Activated CD4-positive, alpha-beta T cell treated with anti-CD3 and anti-CD28 coated beads, Interleukin-2, Interleukin-4, amounts not matched to agents 100 ng/mL and 50 ng/mL, durations not matched to agents 16 hours and 8 hours (primary cell): ENCODE results near the gene OXA1L.
"Not testable (repeated sequence)": the region's sequence is repeated elsewhere in the genome, so short reads cannot be mapped to it uniquely, and the experiment has no call there.

ENCODE experiments used
- DNase-seq: peaks from one replicate; pipeline ENCODE4 v3.0.0-alpha.2; 2020; ENCODE audit warnings: low spot score

Gene OXA1L

GRCh38 chr14:22766457-22767322 lies at the start of gene OXA1L:
Gene OXA1L (plus strand): TSS chr14:22766688. CDS start chr14:22766702, 14 bp downstream.
- DNase-seq = peak; percentile 98

GRCh38 chr14:22718091-22718490 lies 48.4 kb upstream of the OXA1L start:
- DNase-seq = no peak

- DNase-seq = no peak
Observed at GRCh38 chr14:22721213-22721612, 45.3 kb upstream of the OXA1L start.

GRCh38 chr14:22723815-22724214 lies 42.7 kb upstream of the OXA1L start:
- no peak for DNase-seq

GRCh38 chr14:22724847-22725246 lies 41.6 kb upstream of the OXA1L start:
- DNase-seq = not testable (repeated sequence)

- DNase-seq = not testable (repeated sequence)
Observed at GRCh38 chr14:22725374-22725773, 41.1 kb upstream of the OXA1L start.

GRCh38 chr14:22726012-22726411 lies 40.5 kb upstream of the OXA1L start:
- DNase-seq = no peak

GRCh38 chr14:22732062-22732461 lies 34.4 kb upstream of the OXA1L start:
- DNase-seq = not testable (repeated sequence)

- no peak for DNase-seq
Observed at GRCh38 chr14:22733829-22734228, 32.7 kb upstream of the OXA1L start.

- no peak for DNase-seq
Observed at GRCh38 chr14:22735096-22735495, 31.4 kb upstream of the OXA1L start.

- DNase-seq = not testable (repeated sequence)
Observed at GRCh38 chr14:22736384-22736783, 30.1 kb upstream of the OXA1L start.

- DNase-seq = peak; percentile 89
Observed at GRCh38 chr14:22737052-22737451, 29.4 kb upstream of the OXA1L start.

GRCh38 chr14:22739423-22739822 lies 27.1 kb upstream of the OXA1L start:
- no peak for DNase-seq

- DNase-seq = no peak
Observed at GRCh38 chr14:22740020-22740419, 26.5 kb upstream of the OXA1L start.

- DNase-seq = no peak
Observed at GRCh38 chr14:22747769-22748168, 18.7 kb upstream of the OXA1L start.

GRCh38 chr14:22748206-22748605 lies 18.3 kb upstream of the OXA1L start:
- no peak for DNase-seq

GRCh38 chr14:22748631-22749068 lies 17.8 kb upstream of the OXA1L start:
- DNase-seq = no peak

- DNase-seq = no peak
Observed at GRCh38 chr14:22752422-22752821, 14.1 kb upstream of the OXA1L start.

GRCh38 chr14:22753586-22753985 lies 12.9 kb upstream of the OXA1L start:
- DNase-seq = no peak

- DNase-seq = not testable (repeated sequence)
Observed at GRCh38 chr14:22757972-22758650, 8.4 kb upstream of the OXA1L start.

GRCh38 chr14:22761734-22762133 lies 4.8 kb upstream of the OXA1L start:
- no peak for DNase-seq

- DNase-seq = no peak
Observed at GRCh38 chr14:22764382-22764781, 2.1 kb upstream of the OXA1L start.

GRCh38 chr14:22767323-22767589 lies 768 bp downstream of the OXA1L start:
- peak; percentile 32 for DNase-seq

GRCh38 chr14:22768947-22769346 lies 2.5 kb downstream of the OXA1L start:
- no peak for DNase-seq
